Epithelial cell of proximal tubule (primary cell): ENCODE measurements around the gene CDH13. TPM values are rescaled to one million over a fixed set of nuclear protein-coding genes. Genes with fewer than 3 reads are reported as not detected.

Experiments used
- DNase-seq: peaks from one replicate; pipeline ENCODE4 v3.0.0-alpha.2; 2011; ENCODE audit warnings: low read depth
- H3K4me3 ChIP-seq: 2 replicates; pipeline ENCODE4 v1.5.1; 2011; ENCODE audit warnings: low read depth, mild to moderate bottlenecking, low read length
- total RNA-seq: library from RNA; depleted of rRNA; stranded (reverse); fragments of >200 nt; gene quantifications from 2 replicates; pipeline ENCODE4 v1.2.3, GENCODE V29; 2015
- TF ChIP-seq, protein P1 (sequence below): conservative IDR thresholded peaks from 2 replicates; pipeline ENCODE4 v1.5.1; 2012; ENCODE audit warnings: low read depth, mild to moderate bottlenecking, low read length

Gene CDH13
- total RNA-seq, 1 donor from 2014 or later = 85.4 TPM

DNA sequence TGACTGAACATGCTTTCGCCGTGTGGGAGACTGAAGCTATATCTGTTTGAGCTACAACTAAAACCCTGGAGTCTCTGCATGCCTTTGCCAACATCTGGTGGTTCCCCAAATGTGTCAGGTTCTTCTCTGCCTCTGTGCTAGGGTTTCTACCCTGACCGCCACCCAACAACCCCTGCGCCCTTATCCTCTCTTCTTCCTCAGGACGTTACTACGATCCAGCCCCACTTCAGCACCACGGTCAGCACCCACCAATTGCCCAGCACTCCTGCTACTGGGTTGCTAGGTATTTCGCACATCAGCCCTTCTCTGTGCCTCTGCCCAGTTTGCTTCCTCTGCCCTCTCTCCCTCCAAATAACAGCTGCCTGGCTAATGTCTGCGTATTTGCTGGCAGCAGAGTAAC, 1074.7 kb downstream of the CDH13 start:
- no peak overlapping the region for H3K4me3 ChIP-seq
- TF ChIP-seq, protein P1, sequence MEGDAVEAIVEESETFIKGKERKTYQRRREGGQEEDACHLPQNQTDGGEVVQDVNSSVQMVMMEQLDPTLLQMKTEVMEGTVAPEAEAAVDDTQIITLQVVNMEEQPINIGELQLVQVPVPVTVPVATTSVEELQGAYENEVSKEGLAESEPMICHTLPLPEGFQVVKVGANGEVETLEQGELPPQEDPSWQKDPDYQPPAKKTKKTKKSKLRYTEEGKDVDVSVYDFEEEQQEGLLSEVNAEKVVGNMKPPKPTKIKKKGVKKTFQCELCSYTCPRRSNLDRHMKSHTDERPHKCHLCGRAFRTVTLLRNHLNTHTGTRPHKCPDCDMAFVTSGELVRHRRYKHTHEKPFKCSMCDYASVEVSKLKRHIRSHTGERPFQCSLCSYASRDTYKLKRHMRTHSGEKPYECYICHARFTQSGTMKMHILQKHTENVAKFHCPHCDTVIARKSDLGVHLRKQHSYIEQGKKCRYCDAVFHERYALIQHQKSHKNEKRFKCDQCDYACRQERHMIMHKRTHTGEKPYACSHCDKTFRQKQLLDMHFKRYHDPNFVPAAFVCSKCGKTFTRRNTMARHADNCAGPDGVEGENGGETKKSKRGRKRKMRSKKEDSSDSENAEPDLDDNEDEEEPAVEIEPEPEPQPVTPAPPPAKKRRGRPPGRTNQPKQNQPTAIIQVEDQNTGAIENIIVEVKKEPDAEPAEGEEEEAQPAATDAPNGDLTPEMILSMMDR = no peak
- no peak for DNase-seq

DNA sequence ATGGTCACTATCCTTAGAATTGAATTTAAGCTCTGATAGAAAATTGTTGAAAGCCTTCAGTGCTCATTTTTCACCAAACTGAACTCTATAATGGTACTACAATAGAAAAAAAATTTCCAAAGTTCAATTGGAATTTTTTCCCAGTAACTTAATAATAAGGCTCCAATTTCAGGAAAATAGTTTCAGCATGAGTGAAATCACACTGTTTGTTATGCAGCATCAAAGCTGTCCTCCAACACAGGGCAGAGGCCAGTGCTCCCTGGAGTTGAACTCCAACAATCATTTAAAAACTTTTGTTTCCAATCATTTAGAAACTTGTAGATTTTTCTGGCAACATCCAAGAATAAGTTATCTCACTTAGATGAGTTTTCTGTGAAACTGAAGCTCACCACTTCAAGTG, 1077.9 kb downstream of the CDH13 start:
- peak; percentile 81 for DNase-seq
- H3K4me3 ChIP-seq = no peak overlapping the region
- TF ChIP-seq, protein P1 = no peak

DNA sequence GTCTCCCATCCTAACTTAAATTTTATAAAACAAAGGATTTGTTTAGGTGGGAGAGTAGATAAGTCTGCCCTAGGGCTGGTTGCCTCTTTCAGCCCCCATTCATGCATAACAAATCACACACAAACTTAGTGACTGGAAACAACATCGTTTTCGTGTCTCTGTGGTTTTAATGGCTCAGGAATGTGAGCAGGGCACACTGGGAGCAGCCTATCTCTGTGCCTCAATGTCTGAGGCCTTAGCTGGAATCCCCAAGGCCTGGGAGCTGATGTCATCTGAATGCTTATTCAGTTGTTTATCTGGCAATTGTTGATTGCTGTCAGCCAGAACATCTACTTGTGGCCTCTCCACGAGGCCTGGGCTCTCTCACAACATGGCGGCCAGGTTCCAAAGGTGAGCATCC, 1079.1 kb downstream of the CDH13 start:
- TF ChIP-seq, protein P1 = no peak
- DNase-seq = peak; percentile 97
- no peak overlapping the region for H3K4me3 ChIP-seq

DNA sequence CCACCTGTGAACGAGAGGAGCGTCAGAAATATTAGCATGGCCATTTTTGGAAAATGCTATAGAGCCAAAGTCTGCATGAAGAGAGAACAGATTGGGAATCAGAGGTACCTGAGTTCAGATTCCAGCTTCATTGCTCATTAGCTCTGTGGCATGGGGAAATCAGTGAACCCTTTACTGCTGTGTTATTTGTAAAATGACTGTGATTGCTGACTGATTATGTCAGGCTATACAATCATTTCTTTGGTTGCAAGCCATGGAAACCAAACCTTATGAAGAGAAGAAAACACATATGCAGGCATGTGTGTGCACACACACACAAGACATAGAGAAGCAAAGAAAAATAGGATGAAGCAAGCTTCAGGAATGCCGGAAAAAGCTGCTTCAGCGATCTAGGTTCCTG, 1079.6 kb downstream of the CDH13 start:
- TF ChIP-seq, protein P1 = no peak
- H3K4me3 ChIP-seq = no peak overlapping the region
- peak; percentile 97 for DNase-seq

DNA sequence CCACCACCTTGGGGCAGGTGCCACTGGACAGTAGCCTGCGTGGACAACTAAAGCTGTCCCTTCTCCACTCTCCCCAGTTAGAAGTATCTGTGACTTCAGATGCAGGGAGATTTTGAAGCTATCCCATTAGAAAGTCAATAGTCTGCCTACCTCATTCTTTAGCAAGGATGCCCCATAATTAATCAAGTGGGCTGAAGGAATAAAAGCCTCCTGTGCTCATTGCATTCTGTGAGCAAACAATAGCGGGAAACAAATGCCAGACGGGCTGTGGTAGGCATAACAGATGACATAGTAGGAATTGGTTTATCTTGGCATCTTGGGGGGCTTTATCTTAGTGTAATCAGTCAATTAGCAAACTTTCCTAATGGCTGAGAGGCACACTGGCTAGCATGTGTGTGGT, 1084.3 kb downstream of the CDH13 start:
- DNase-seq = no peak
- H3K4me3 ChIP-seq = no peak overlapping the region
- TF ChIP-seq, protein P1 = no peak

DNA sequence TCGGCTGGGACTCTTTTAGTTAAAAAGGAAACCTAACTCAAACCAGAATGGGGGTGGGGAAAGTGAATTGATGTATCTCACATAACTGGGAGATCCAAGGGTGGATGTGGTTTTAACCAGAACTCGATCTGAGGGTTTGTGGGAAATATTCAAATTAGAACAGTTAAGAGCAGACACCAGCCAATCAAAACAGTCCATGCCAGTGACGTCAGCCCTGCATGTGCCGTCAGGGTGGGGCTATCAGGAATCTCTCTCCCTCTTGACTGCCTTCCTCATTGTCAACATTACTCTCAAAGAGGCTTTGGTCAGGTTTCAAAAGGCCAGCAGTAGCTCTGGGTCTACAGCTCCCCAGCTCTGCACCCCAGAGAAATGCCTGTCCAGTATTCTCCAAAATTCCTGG, 1086.8 kb downstream of the CDH13 start:
- DNase-seq = no peak
- H3K4me3 ChIP-seq = no peak overlapping the region
- TF ChIP-seq, protein P1 = no peak

DNA sequence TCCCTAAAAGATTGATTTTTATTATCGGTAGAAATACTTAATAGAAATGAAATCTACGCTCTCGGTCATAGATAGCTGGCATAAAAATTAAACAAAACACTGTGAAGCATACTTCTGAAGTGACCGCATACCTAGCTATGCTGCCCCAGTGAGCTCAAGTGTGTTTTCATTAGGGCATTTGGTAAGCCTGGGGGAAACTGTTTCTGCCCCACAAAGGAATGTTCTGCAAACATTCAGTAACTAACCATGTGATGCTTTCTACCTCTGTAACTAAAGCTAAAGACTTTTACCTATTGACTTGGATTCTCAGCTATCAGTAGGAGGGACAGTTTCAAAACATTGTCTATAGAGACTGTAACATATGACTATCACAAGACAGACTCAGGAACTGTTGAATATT, 1087.5 kb downstream of the CDH13 start:
- DNase-seq = peak; percentile 68
- H3K4me3 ChIP-seq = no peak overlapping the region
- TF ChIP-seq, protein P1 = no peak
